HCT116 (cell line): ENCODE results near the gene PSKH1. TPM values are rescaled to one million over a fixed set of nuclear protein-coding genes. Genes with fewer than 3 reads are reported as not detected.

Experiments used
- ATAC-seq: fragments of 200-7000 bp; cut with Tn5 transposase; 2 replicates; pipeline ENCODE4 v1.9.1; 2020; ENCODE audit warnings: mild to moderate bottlenecking, moderate library complexity
- BruUV-seq: library from RNA; stranded (reverse); fragments of 400-500 nt; replicated peaks from 2 replicates; lab custom pipeline; 2021; lab: Mats Ljungman, UMichigan
- CTCF ChIA-PET: fragments of 300-600 bp; sonication (Branson Sonifier 250); formaldehyde crosslinking; loops from one replicate; lab custom pipeline; 2021; ENCODE audit warnings: antibody characterized with exemption; lab: Charles Lee
- POLR2A ChIA-PET: fragments of 300-600, 350-600 bp; sonication (Branson Sonifier 250); formaldehyde crosslinking; loops from one replicate; lab custom pipeline; 2021; ENCODE audit warnings: antibody characterized with exemption; lab: Charles Lee
- RAD21 ChIA-PET, 2 experiments: fragments of 300-600 bp; sonication (Branson Sonifier 250); formaldehyde crosslinking; loops; one replicate each; lab custom pipeline; 2023; ENCODE audit warnings: low total read pairs in 2 of 2; ENCODE audit not compliant: uncharacterized antibody in 2 of 2, unreplicated experiment in 2 of 2, low non-redundant PET in 1 of 2; lab: Charles Lee
- DNase-seq: peaks from one replicate; pipeline ENCODE4 v3.0.0-alpha.2; 2010; ENCODE audit warnings: low read depth, low spot score
- H2AFZ ChIP-seq: fragments of 200-600 bp; shearing (Covaris generic), sonication (generic); 2 replicates; pipeline ENCODE4 v1.6.1; 2017; ENCODE audit warnings: low read depth, mixed run types, mixed read lengths, antibody characterized with exemption, low read length; ENCODE audit not compliant: poor library complexity, severe bottlenecking
- H3K27ac ChIP-seq: 2 replicates; pipeline ENCODE4 v1.5.1; 2012; ENCODE audit warnings: low read depth, low read length
- H3K27me3 ChIP-seq: fragments of 200-600 bp; sonication (generic); 2 replicates; pipeline ENCODE4 v1.6.1; 2016; ENCODE audit warnings: mixed run types, low read length, mixed read lengths; ENCODE audit not compliant: insufficient read depth
- H3K36me3 ChIP-seq, 2 experiments: fragments of 200-500 bp in 1 of 2; fragments of 200-600 bp in 1 of 2; sonication (Bioruptor generic) in 1 of 2; sonication (generic) in 1 of 2; 2 replicates each; pipeline versions ENCODE4 v1.5.1 to v1.6.1; 2014 to 2016; ENCODE audit warnings: low read length in 2 of 2, inconsistent platforms in 1 of 2, mixed read lengths in 1 of 2, mixed run types in 1 of 2; ENCODE audit not compliant: insufficient read depth in 2 of 2, control insufficient read depth in 1 of 2
- H3K4me1 ChIP-seq, 2 experiments: fragments of 200-600 bp in 1 of 2; sonication (generic) in 1 of 2; 2 replicates each; pipeline versions ENCODE4 v1.5.1 to v1.6.1; 2012 to 2017; ENCODE audit warnings: low read length in 2 of 2, inconsistent platforms in 1 of 2, mild to moderate bottlenecking in 1 of 2, mixed read lengths in 1 of 2, mixed run types in 1 of 2, moderate library complexity in 1 of 2; ENCODE audit not compliant: insufficient read depth in 2 of 2, control insufficient read depth in 1 of 2
- H3K4me2 ChIP-seq: fragments of 200-600 bp; sonication (generic); 2 replicates; pipeline ENCODE4 v1.6.1; 2017; ENCODE audit warnings: mixed run types, low read length, mixed read lengths
- H3K4me3 ChIP-seq, 2 experiments: fragments of 200-600 bp in 1 of 2; sonication (generic) in 1 of 2; replicated peaks in 1 of 2; 2 replicates each; pipeline ENCODE4 v1.5.1; 2011 to 2016; ENCODE audit warnings: low read length in 2 of 2, control low read depth in 1 of 2, low read depth in 1 of 2, mild to moderate bottlenecking in 1 of 2, mixed read lengths in 1 of 2, mixed run types in 1 of 2
- H3K79me2 ChIP-seq: fragments of 200-600 bp; sonication (generic); 2 replicates; pipeline ENCODE4 v1.6.1; 2017; ENCODE audit warnings: mild to moderate bottlenecking, mixed run types, low read length, moderate library complexity, mixed read lengths; ENCODE audit not compliant: insufficient read depth
- H3K9ac ChIP-seq: fragments of 200-600 bp; sonication (generic); 2 replicates; pipeline ENCODE4 v1.6.1; 2016; ENCODE audit warnings: low read length, mixed read lengths
- H3K9me2 ChIP-seq: fragments of 200-600 bp; sonication (generic), shearing (Covaris generic); 2 replicates; pipeline ENCODE4 v1.6.1; 2017; ENCODE audit warnings: mixed run types, mild to moderate bottlenecking, moderate library complexity; ENCODE audit not compliant: insufficient read depth
- H3K9me3 ChIP-seq, 2 experiments: fragments of 200-500 bp in 1 of 2; fragments of 200-600 bp in 1 of 2; sonication (Bioruptor generic) in 1 of 2; sonication (generic) in 1 of 2; 2 replicates each; pipeline ENCODE4 v1.6.1; 2014 to 2017; ENCODE audit warnings: low read length in 2 of 2, mixed read lengths in 2 of 2, inconsistent platforms in 1 of 2, low read depth in 1 of 2, mild to moderate bottlenecking in 1 of 2, mixed run types in 1 of 2, moderate library complexity in 1 of 2; ENCODE audit not compliant: control insufficient read depth in 1 of 2, insufficient read depth in 1 of 2
- H4K20me1 ChIP-seq: fragments of 200-600 bp; sonication (generic), shearing (Covaris generic); 2 replicates; pipeline ENCODE4 v1.6.1; 2017; ENCODE audit warnings: mixed run types, mild to moderate bottlenecking, moderate library complexity; ENCODE audit not compliant: insufficient read depth
- EGR1 ChIP-seq: IDR thresholded peaks from 2 replicates; pipeline ENCODE4 v1.6.1; 2012; ENCODE audit warnings: low read depth
- TCF7L2 ChIP-seq: IDR thresholded peaks from 2 replicates; pipeline ENCODE4 v1.7.0; 2011; ENCODE audit warnings: borderline replicate concordance, inconsistent platforms; ENCODE audit not compliant: insufficient read depth, insufficient read length; ENCODE audit errors: extremely low read depth
- intact Hi-C: fragments of 100-400 bp; cut with micrococcal nuclease; formaldehyde crosslinking; loops from 2 replicates; pipeline ENCODE4 v1.10.0; 2022
- total RNA-seq: library from RNA; stranded (reverse); gene quantifications from one replicate; pipeline ENCODE4 v1.2.1, GENCODE V29; 2021; ENCODE audit not compliant: unreplicated experiment
- TF ChIP-seq, protein P1 (sequence below): IDR thresholded peaks from 2 replicates; pipeline ENCODE4 v1.6.1; 2011; ENCODE audit warnings: mild to moderate bottlenecking, low read length, moderate library complexity; ENCODE audit not compliant: insufficient replicate concordance; ENCODE audit errors: extremely low read depth
- TF ChIP-seq, protein P2 (sequence below): IDR thresholded peaks from 2 replicates; pipeline ENCODE4 v1.6.1; 2012
- TF ChIP-seq, protein P3 (sequence below): IDR thresholded peaks from 2 replicates; pipeline ENCODE4 v1.6.1; 2012; ENCODE audit warnings: low read depth

Gene PSKH1
- total RNA-seq, 1 experiment from 2014 or later: 16.2 TPM

DNA sequence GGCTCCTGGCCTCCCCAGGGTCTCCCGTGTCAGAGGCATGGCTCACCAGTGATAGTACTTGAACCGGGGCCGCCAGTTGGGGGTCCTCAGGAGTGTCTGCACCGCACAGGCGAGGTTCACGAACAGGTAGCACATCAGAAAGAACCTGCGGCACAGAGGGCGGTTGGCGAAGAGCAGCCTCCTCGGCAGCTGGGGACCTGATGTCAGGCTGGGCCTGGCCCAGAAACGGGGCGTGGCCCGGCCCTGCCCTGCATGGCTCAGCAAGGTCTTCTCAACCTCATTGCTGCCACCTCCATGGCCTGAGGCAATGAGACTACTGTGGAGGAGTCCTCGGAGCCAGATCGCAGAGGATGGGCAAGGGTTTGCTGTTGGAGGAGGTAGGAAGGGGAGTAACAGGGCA, 55.0 kb downstream of the PSKH1 start:
- BruUV-seq: no TSS peak
- no peaks in the 10 kb centered on the region for H3K27me3 ChIP-seq
- H3K4me3 ChIP-seq: no peak overlapping the region
- CTCF ChIA-PET: no interaction called here
- intact Hi-C loops: no loop called here
- peaks cover 4 to 14% of the 10 kb centered on the region in 2 experiments; a peak in 2 of 4 replicates for H3K36me3 ChIP-seq
- H3K9ac ChIP-seq: no peak overlapping the region
- ATAC-seq: peak; percentile 9; the same call in 1 of the 2 replicates
- POLR2A ChIA-PET: interaction anchor here (1.3 kb wide), 1 partner anchor 12 kb away, joined by 3 read pairs; no protein-coding TSS in a partner anchor
- no peak overlapping the region for H3K4me2 ChIP-seq
- no peak for DNase-seq
- TF ChIP-seq, protein P1, sequence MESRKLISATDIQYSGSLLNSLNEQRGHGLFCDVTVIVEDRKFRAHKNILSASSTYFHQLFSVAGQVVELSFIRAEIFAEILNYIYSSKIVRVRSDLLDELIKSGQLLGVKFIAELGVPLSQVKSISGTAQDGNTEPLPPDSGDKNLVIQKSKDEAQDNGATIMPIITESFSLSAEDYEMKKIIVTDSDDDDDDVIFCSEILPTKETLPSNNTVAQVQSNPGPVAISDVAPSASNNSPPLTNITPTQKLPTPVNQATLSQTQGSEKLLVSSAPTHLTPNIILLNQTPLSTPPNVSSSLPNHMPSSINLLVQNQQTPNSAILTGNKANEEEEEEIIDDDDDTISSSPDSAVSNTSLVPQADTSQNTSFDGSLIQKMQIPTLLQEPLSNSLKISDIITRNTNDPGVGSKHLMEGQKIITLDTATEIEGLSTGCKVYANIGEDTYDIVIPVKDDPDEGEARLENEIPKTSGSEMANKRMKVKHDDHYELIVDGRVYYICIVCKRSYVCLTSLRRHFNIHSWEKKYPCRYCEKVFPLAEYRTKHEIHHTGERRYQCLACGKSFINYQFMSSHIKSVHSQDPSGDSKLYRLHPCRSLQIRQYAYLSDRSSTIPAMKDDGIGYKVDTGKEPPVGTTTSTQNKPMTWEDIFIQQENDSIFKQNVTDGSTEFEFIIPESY: no peak
- TF ChIP-seq, all 23 proteins: peak for 0
- Histone ChIP-seq H4K20me1 (no peaks in the 10 kb centered on the region), H3K4me1 (no peaks in the 10 kb centered on the region), H3K27ac (no peak overlapping the region), H3K79me2 (no peaks in the 10 kb centered on the region), H3K9me3 (no peaks in the 10 kb centered on the region), H3K9me2 (no peaks in the 10 kb centered on the region), H2AFZ (no peak overlapping the region)
- RAD21 ChIA-PET: no interaction called here

DNA sequence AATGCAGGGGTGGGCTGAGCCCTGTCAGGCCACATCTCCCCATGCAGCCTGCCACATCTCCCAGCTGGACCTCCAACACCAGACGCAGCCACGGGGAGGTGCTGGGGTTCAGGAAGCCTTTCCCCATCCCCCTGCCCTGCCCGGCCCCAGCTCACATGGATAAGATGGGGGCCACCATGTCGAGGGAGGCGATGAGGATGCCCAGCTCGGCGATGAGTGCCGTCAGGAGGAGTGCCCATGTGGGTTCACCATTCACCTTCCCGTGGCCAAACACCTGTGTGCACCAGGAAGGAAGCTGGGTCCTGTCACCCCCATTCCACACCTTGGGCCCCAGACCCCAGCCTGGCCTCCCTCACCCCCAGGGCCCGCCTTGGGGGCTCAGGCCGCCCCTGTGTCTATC, 56.6 kb downstream of the PSKH1 start:
- Histone ChIP-seq H3K27me3 (no peaks in the 10 kb centered on the region), H3K9me2 (no peaks in the 10 kb centered on the region), H4K20me1 (no peaks in the 10 kb centered on the region), H3K4me2 (no peak overlapping the region), H3K79me2 (no peaks in the 10 kb centered on the region), H3K27ac (no peak overlapping the region)
- BruUV-seq: no TSS peak
- no peak for ATAC-seq
- intact Hi-C loops: no loop called here
- no peak for DNase-seq
- RAD21 ChIA-PET: no interaction called here
- TF ChIP-seq, protein P2, sequence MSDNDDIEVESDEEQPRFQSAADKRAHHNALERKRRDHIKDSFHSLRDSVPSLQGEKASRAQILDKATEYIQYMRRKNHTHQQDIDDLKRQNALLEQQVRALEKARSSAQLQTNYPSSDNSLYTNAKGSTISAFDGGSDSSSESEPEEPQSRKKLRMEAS: no peak
- TF ChIP-seq, protein P3, sequence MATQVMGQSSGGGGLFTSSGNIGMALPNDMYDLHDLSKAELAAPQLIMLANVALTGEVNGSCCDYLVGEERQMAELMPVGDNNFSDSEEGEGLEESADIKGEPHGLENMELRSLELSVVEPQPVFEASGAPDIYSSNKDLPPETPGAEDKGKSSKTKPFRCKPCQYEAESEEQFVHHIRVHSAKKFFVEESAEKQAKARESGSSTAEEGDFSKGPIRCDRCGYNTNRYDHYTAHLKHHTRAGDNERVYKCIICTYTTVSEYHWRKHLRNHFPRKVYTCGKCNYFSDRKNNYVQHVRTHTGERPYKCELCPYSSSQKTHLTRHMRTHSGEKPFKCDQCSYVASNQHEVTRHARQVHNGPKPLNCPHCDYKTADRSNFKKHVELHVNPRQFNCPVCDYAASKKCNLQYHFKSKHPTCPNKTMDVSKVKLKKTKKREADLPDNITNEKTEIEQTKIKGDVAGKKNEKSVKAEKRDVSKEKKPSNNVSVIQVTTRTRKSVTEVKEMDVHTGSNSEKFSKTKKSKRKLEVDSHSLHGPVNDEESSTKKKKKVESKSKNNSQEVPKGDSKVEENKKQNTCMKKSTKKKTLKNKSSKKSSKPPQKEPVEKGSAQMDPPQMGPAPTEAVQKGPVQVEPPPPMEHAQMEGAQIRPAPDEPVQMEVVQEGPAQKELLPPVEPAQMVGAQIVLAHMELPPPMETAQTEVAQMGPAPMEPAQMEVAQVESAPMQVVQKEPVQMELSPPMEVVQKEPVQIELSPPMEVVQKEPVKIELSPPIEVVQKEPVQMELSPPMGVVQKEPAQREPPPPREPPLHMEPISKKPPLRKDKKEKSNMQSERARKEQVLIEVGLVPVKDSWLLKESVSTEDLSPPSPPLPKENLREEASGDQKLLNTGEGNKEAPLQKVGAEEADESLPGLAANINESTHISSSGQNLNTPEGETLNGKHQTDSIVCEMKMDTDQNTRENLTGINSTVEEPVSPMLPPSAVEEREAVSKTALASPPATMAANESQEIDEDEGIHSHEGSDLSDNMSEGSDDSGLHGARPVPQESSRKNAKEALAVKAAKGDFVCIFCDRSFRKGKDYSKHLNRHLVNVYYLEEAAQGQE: no peak
- TF ChIP-seq TCF7L2 (no peak), EGR1 (no peak)
- TF ChIP-seq, all 23 proteins: peak for 0
- ChIA-PET CTCF (no interaction called here), POLR2A (no interaction called here)
- no peaks in the 10 kb centered on the region for H3K4me1 ChIP-seq
- H3K9me3 ChIP-seq: no peaks in the 10 kb centered on the region
- H2AFZ ChIP-seq: no peak overlapping the region
- H3K36me3 ChIP-seq: peaks cover 7 to 14% of the 10 kb centered on the region in 2 experiments; a peak in 3 of 4 replicates
- H3K4me3 ChIP-seq: no peak overlapping the region
- no peak overlapping the region for H3K9ac ChIP-seq
